Activated T-cell treated with anti-CD3 and anti-CD28 coated beads, Interleukin-2, amount 50 U/mL, for 72 hours (primary cell): ENCODE results near the gene TNFSF12. TPM values are rescaled to one million over a fixed set of nuclear protein-coding genes. Genes with fewer than 3 reads are reported as not detected.
"Not testable (repeated sequence)": the region's sequence is repeated elsewhere in the genome, so short reads cannot be mapped to it uniquely, and the experiment has no call there.

Experiments used
- ATAC-seq, 2 donors: fragments of 150-1000 bp; cut with Tn5 transposase; replicated peaks in 1 of 2; 2 replicates each; pipeline ENCODE4 v1.10.0; 2021; ENCODE audit warnings: moderate library complexity in 2 of 2, mild to moderate bottlenecking in 1 of 2
- DNase-seq, 2 donors: peaks; one replicate each; pipeline ENCODE4 v3.0.0; 2021 to 2022; ENCODE audit warnings: mixed read lengths in 1 of 2
- H3K27ac Mint-ChIP-seq: one replicate; pipeline ENCODE4 v1.8.0; 2022; ENCODE audit warnings: mild to moderate bottlenecking, moderate library complexity, mixed read lengths
- H3K27me3 Mint-ChIP-seq: one replicate; pipeline ENCODE4 v1.8.0; 2022; ENCODE audit warnings: low read depth, mixed read lengths
- H3K36me3 Mint-ChIP-seq, 2 donors: one replicate each; pipeline ENCODE4 v1.8.0; 2022; ENCODE audit warnings: mixed read lengths in 2 of 2, mild to moderate bottlenecking in 1 of 2; ENCODE audit not compliant: insufficient read depth in 2 of 2
- H3K4me1 Mint-ChIP-seq: one replicate; pipeline ENCODE4 v1.8.0; 2022; ENCODE audit warnings: low read depth, mixed read lengths
- H3K4me3 Mint-ChIP-seq, 2 donors: one replicate each; pipeline ENCODE4 v1.8.0; 2022; ENCODE audit warnings: mild to moderate bottlenecking in 2 of 2, mixed read lengths in 2 of 2, moderate library complexity in 2 of 2
- H3K9me3 Mint-ChIP-seq, 2 donors: one replicate each; pipeline ENCODE4 v1.8.0; 2022; ENCODE audit warnings: mixed read lengths in 2 of 2
- total RNA-seq, 2 donors: library from RNA; stranded (reverse); gene quantifications; one replicate each; pipeline ENCODE4 v1.2.3, GENCODE V29; 2022

Gene TNFSF12
- total RNA-seq, 2 donors from 2014 or later, result 23.2 to 25.5 TPM

DNA sequence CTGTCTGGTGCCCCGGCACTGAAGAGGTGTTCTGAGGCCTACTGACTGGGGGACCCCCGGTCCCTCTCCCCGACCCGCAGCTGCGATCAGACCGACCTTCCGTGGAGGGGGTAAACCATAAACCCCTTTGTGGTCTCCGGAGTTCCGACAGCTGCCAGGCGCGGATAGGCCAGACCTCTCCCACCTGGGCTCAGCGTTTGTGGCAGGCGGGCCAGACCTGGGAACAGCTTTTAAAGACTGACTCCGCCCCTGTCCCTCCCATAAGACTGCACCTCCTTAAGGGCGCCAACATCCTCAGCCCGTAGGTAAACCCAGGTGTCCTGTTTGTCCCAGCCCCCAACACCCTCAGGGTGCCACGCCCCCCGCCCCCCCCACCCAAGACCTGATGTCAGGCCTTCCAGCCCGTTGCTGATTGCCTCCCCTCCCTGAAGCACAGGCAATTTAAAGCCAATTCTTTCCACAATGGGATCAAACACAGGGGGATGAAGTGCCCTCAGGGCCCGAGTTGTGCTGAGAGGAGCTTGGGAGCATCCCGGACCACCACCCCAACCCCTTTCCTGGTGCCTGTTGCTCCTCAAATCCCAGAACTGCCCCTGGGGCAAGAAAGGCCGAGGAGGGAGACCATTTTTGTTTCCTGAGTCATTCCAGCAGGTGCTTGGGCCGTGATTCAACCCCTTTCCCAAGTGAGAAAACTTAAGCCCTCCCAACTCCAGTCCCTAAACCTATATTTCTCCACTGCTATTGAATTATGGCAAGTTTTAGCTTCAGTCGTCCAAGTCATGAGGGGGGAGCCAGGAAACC lies 41.2 kb downstream of the TNFSF12 start, which contains the start of gene SOX15:
TSS of gene SOX15 (minus strand) at position 204 of the 801 bp plus-strand sequence. CDS start 418 bp downstream, outside the sequence.
- no peaks in the 10 kb centered on the region for H3K27me3 Mint-ChIP-seq
- H3K4me1 Mint-ChIP-seq, result peaks cover 9% of the 10 kb centered on the region
- no peaks in the 10 kb centered on the region for H3K9me3 Mint-ChIP-seq
- no peak within 1 kb of the TSS for H3K4me3 Mint-ChIP-seq
- H3K27ac Mint-ChIP-seq, result peak within 1 kb of the TSS; percentile 7
- H3K36me3 Mint-ChIP-seq, result peaks cover 0 to 11% of the 10 kb centered on the region in 2 donors
- ATAC-seq, result no peak
- peak in 1 of 2 donors; percentile 11 for DNase-seq

GRCh38 chr17:7590743-7591142 lies 41.9 kb downstream of the TNFSF12 start:
- no peaks in the 10 kb centered on the region for H3K9me3 Mint-ChIP-seq
- H3K4me1 Mint-ChIP-seq, result peaks cover 3% of the 10 kb centered on the region
- DNase-seq (no peak), ATAC-seq (no peak)
- H3K27me3 Mint-ChIP-seq, result no peaks in the 10 kb centered on the region
- H3K4me3 Mint-ChIP-seq, result no peak overlapping the region
- peak overlapping the region; percentile 7 for H3K27ac Mint-ChIP-seq
- peaks cover 0 to 14% of the 10 kb centered on the region in 2 donors for H3K36me3 Mint-ChIP-seq

GRCh38 chr17:7591596-7591995 lies 42.7 kb downstream of the TNFSF12 start:
- Mint-ChIP-seq H3K9me3 (no peaks in the 10 kb centered on the region), H3K27me3 (no peaks in the 10 kb centered on the region), H3K27ac (no peak overlapping the region), H3K4me1 (no peaks in the 10 kb centered on the region), H3K36me3 (peaks cover 0 to 15% of the 10 kb centered on the region in 2 donors), H3K4me3 (no peak overlapping the region)
- ATAC-seq (no peak), DNase-seq (no peak)

GRCh38 chr17:7592422-7593021 lies 43.7 kb downstream of the TNFSF12 start:
- Mint-ChIP-seq H3K4me1 (no peaks in the 10 kb centered on the region), H3K4me3 (no peak overlapping the region), H3K9me3 (no peaks in the 10 kb centered on the region), H3K27me3 (no peaks in the 10 kb centered on the region), H3K36me3 (peaks cover 2 to 18% of the 10 kb centered on the region in 2 donors), H3K27ac (no peak overlapping the region)
- ATAC-seq (no peak), DNase-seq (no peak)

- Mint-ChIP-seq H3K27ac (no peak overlapping the region), H3K9me3 (no peaks in the 10 kb centered on the region), H3K4me1 (no peaks in the 10 kb centered on the region), H3K27me3 (no peaks in the 10 kb centered on the region), H3K4me3 (no peak overlapping the region), H3K36me3 (peaks cover 2 to 19% of the 10 kb centered on the region in 2 donors)
- DNase-seq (no peak), ATAC-seq (no peak)
These were observed 44.4 kb downstream of the TNFSF12 start for GRCh38 chr17:7593296-7593695.

DNA sequence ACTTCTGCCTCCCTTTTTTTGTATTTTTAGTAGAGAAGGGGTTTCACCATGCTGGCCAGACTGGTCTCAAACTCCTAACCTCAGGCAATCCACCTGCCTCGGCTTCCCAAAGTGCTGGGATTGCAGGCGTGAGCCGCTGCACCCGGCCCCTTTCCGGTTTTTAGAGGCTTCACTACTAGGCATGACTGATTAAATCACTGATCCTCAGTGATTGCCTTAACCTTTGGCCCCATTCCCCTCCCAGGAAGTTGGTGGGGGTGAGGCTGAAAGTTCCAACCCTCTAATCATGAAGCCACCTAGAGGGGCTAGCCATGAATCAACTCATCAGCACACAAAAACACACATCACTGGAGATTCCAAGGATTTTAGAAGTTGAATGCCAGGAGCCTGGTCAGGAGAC lies 48.7 kb downstream of the TNFSF12 start:
- DNase-seq, H3K27ac Mint-ChIP-seq, H3K4me1 Mint-ChIP-seq, ATAC-seq, H3K4me3 Mint-ChIP-seq, H3K9me3 Mint-ChIP-seq, H3K27me3 Mint-ChIP-seq: not testable (repeated sequence)
- peaks cover 7 to 41% of the 10 kb centered on the region in 2 donors for H3K36me3 Mint-ChIP-seq

DNA sequence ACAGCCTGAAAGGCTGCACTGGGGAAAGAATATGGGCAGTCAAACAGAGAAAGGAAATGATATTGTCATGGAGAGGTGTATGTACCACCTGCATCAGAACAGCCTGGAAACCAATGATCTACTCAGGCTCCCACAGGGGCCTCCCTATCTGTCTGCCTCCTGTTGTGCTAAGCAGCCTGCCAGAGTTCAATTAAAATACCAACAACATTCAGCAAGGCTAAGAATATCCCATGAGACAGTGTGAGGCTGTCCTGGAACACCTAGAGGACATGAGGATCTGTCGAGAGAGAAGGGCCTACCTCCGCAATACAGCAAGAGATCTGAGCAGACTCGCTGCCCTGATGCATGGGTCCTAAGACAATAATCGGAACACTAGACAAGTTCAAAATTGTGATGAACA lies 57.4 kb downstream of the TNFSF12 start:
- Mint-ChIP-seq H3K27ac (no peak overlapping the region), H3K27me3 (no peaks in the 10 kb centered on the region), H3K9me3 (no peaks in the 10 kb centered on the region), H3K36me3 (peaks cover 6 to 27% of the 10 kb centered on the region in 2 donors), H3K4me1 (peaks cover 17% of the 10 kb centered on the region), H3K4me3 (no peak overlapping the region)
- DNase-seq, result no peak
- no peak for ATAC-seq

Other genes with a start within 250 kb of the TNFSF12 start
- 100 to 1,000 TPM; 547 to 594 TPM for gene EIF5A, start 241.4 kb upstream of the TNFSF12 start, total RNA-seq
- gene GPS2, start 233.7 kb upstream of the TNFSF12 start, total RNA-seq, result 10 to 100 TPM; 50.5 to 50.7 TPM
- gene NEURL4, start 219.7 kb upstream of the TNFSF12 start, total RNA-seq, result 10 to 100 TPM; 35.7 to 37.6 TPM
- gene ACAP1, start 212.5 kb upstream of the TNFSF12 start, total RNA-seq, result 100 to 1,000 TPM; 690 to 708 TPM
- 1 to 10 TPM; 4.9 to 5.5 TPM for gene KCTD11, start 196.9 kb upstream of the TNFSF12 start, total RNA-seq
- gene TMEM95, start 193.9 kb upstream of the TNFSF12 start, total RNA-seq, result under 1 TPM in 1 of 2 donors, not detected in 1; 0.34 TPM
- 1 to 10 TPM; 5.5 to 6.5 TPM for gene TNK1, start 168.0 kb upstream of the TNFSF12 start, total RNA-seq
- 10 to 100 TPM; 60.5 to 62.6 TPM for gene PLSCR3, start 154.5 kb upstream of the TNFSF12 start, total RNA-seq
- 10 to 100 TPM; 64.8 to 88.2 TPM for gene TMEM256, start 145.0 kb upstream of the TNFSF12 start, total RNA-seq
- gene NLGN2, start 141.2 kb upstream of the TNFSF12 start, total RNA-seq, result 10 to 100 TPM; 17.4 to 19.8 TPM
- under 1 TPM; 0.58 to 0.67 TPM for gene SPEM1, start 128.7 kb upstream of the TNFSF12 start, total RNA-seq
- gene SPEM2, start 123.4 kb upstream of the TNFSF12 start, total RNA-seq, result not detected
- not detected for gene SPEM3, start 120.2 kb upstream of the TNFSF12 start, total RNA-seq
- gene TMEM102, start 113.6 kb upstream of the TNFSF12 start, total RNA-seq, result 10 to 100 TPM; 11.3 to 11.7 TPM
- gene FGF11, start 109.5 kb upstream of the TNFSF12 start, total RNA-seq, result 1 to 10 TPM; 4.9 to 5.3 TPM
- 10 to 100 TPM; 25.5 to 26.8 TPM for gene CHRNB1, start 104.0 kb upstream of the TNFSF12 start, total RNA-seq
- gene ZBTB4, start 69.4 kb upstream of the TNFSF12 start, total RNA-seq, result 10 to 100 TPM; 28.5 to 29.0 TPM
- under 1 TPM in 1 of 2 donors, not detected in 1; 0.25 TPM for gene SLC35G6, start 67.6 kb upstream of the TNFSF12 start, total RNA-seq
- 100 to 1,000 TPM; 211 to 249 TPM for gene POLR2A, start 64.7 kb upstream of the TNFSF12 start, total RNA-seq
- 1 to 10 TPM; 4.3 to 7.8 TPM for gene TNFSF13, start 9.7 kb downstream of the TNFSF12 start, total RNA-seq
- 10 to 100 TPM; 41.8 to 55.3 TPM for gene SENP3, start 12.9 kb downstream of the TNFSF12 start, total RNA-seq
- gene CD68, start 30.6 kb downstream of the TNFSF12 start, total RNA-seq, result 10 to 100 TPM; 10.3 to 28.1 TPM
- gene MPDU1, start 34.8 kb downstream of the TNFSF12 start, total RNA-seq, result 10 to 100 TPM; 44.0 to 51.9 TPM
- gene SOX15, start 41.0 kb downstream of the TNFSF12 start, total RNA-seq, result under 1 TPM; 0.34 to 0.86 TPM
- 10 to 100 TPM; 52.5 to 53.3 TPM for gene FXR2, start 65.8 kb downstream of the TNFSF12 start, total RNA-seq
- gene SAT2, start 78.8 kb downstream of the TNFSF12 start, total RNA-seq, result 10 to 100 TPM; 47.6 to 48.9 TPM
- under 1 TPM in 1 of 2 donors, not detected in 1; 0.63 TPM for gene SHBG, start 81.1 kb downstream of the TNFSF12 start, total RNA-seq
- under 1 TPM in 1 of 2 donors, not detected in 1; 0.30 TPM for gene ATP1B2, start 101.9 kb downstream of the TNFSF12 start, total RNA-seq
- 100 to 1,000 TPM; 183 to 189 TPM for gene TP53, start 138.4 kb downstream of the TNFSF12 start, total RNA-seq
- 10 to 100 TPM; 19.0 to 26.7 TPM for gene WRAP53, start 139.4 kb downstream of the TNFSF12 start, total RNA-seq
- gene EFNB3, start 156.1 kb downstream of the TNFSF12 start, total RNA-seq, result not detected
- under 1 TPM; 0.05 to 0.07 TPM for gene DNAH2, start 168.7 kb downstream of the TNFSF12 start, total RNA-seq